Endothelial cell (in vitro differentiated cells): ENCODE measurements around the gene GUCY2F. TPM values are rescaled to one million over a fixed set of nuclear protein-coding genes. Genes with fewer than 3 reads are reported as not detected.

Experiments
- DNase-seq: peaks from one replicate; pipeline ENCODE4 v3.0.0; 2021; ENCODE audit warnings: low spot score
- H3K27ac Mint-ChIP-seq: one replicate; pipeline ENCODE4 v1.8.0; 2021; ENCODE audit warnings: mixed read lengths, inconsistent platforms; ENCODE audit not compliant: unreplicated experiment
- H3K27me3 Mint-ChIP-seq: one replicate; pipeline ENCODE4 v1.8.0; 2021; ENCODE audit warnings: mild to moderate bottlenecking, moderate library complexity, mixed read lengths, inconsistent platforms; ENCODE audit not compliant: unreplicated experiment
- H3K36me3 Mint-ChIP-seq: one replicate; pipeline ENCODE4 v1.8.0; 2021; ENCODE audit warnings: mild to moderate bottlenecking, low read depth, mixed read lengths, inconsistent platforms; ENCODE audit not compliant: unreplicated experiment
- H3K4me1 Mint-ChIP-seq: one replicate; pipeline ENCODE4 v1.8.0; 2021; ENCODE audit warnings: mild to moderate bottlenecking, mixed read lengths, inconsistent platforms; ENCODE audit not compliant: unreplicated experiment
- H3K4me3 Mint-ChIP-seq: one replicate; pipeline ENCODE4 v1.8.0; 2021; ENCODE audit warnings: mild to moderate bottlenecking, mixed read lengths, inconsistent platforms; ENCODE audit not compliant: unreplicated experiment
- H3K9me3 Mint-ChIP-seq: one replicate; pipeline ENCODE4 v1.8.0; 2021; ENCODE audit warnings: mixed read lengths, inconsistent platforms; ENCODE audit not compliant: unreplicated experiment
- CTCF ChIP-seq: fragments of 200-600 bp; sonication (generic); IDR thresholded peaks from one replicate; pipeline ENCODE4 v1.5.0; 2021; ENCODE audit warnings: antibody characterized with exemption; ENCODE audit not compliant: unreplicated experiment
- total RNA-seq: library from RNA; stranded (reverse); fragmentation: NEBNext Ultra II Directional; extraction: Animal tissue kit (Norgen Biotek cat#: 25700); gene quantifications from one replicate; pipeline ENCODE4 v1.2.1, GENCODE V29; 2021; ENCODE audit not compliant: unreplicated experiment

GUCY2F gene
- total RNA-seq, 1 donor from 2014 or later = not detected

- no peak overlapping the region for H3K27ac Mint-ChIP-seq
- H3K4me3 Mint-ChIP-seq = no peak overlapping the region
- H3K4me1 Mint-ChIP-seq = no peaks in the 10 kb centered on the region
- H3K36me3 Mint-ChIP-seq = no peaks in the 10 kb centered on the region
- no peak for DNase-seq
- no peak for TF ChIP-seq CTCF
- H3K9me3 Mint-ChIP-seq = no peaks in the 10 kb centered on the region
- H3K27me3 Mint-ChIP-seq = no peaks in the 10 kb centered on the region
Observed at GRCh38 chrX:109360301-109360700, 121.6 kb downstream of the GUCY2F start.

GRCh38 chrX:109357706-109358105 lies 124.2 kb downstream of the GUCY2F start:
- no peak overlapping the region for H3K4me3 Mint-ChIP-seq
- H3K27me3 Mint-ChIP-seq = no peaks in the 10 kb centered on the region
- H3K4me1 Mint-ChIP-seq = no peaks in the 10 kb centered on the region
- no peaks in the 10 kb centered on the region for H3K9me3 Mint-ChIP-seq
- H3K27ac Mint-ChIP-seq = no peak overlapping the region
- no peak for DNase-seq
- no peaks in the 10 kb centered on the region for H3K36me3 Mint-ChIP-seq
- no peak for TF ChIP-seq CTCF

DNA sequence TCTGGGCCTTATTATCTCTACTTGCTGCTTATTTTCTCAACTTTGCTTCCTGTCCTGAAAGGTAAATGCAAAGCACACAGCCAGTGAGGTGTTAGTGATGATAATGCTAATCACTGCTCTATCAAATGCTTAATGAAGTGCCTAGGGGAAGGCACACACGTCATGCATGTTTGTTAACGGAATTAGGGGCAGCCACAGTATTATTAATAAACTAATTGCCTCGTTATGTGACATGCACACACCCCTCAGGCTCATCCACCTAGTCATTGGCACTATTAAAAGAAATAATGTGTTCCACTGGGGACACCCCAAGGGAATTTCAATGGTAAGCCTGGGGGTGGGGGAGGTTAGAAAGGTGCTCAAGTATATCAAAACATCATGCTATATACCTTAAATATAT lies 125.2 kb downstream of the GUCY2F start:
- DNase-seq = no peak
- no peak overlapping the region for H3K4me3 Mint-ChIP-seq
- H3K4me1 Mint-ChIP-seq = peaks cover 2% of the 10 kb centered on the region
- H3K27me3 Mint-ChIP-seq = no peaks in the 10 kb centered on the region
- no peaks in the 10 kb centered on the region for H3K9me3 Mint-ChIP-seq
- no peak for TF ChIP-seq CTCF
- H3K36me3 Mint-ChIP-seq = no peaks in the 10 kb centered on the region
- H3K27ac Mint-ChIP-seq = no peak overlapping the region

GRCh38 chrX:109352066-109352588 lies 129.8 kb downstream of the GUCY2F start:
- Mint-ChIP-seq H3K27me3 (no peaks in the 10 kb centered on the region), H3K9me3 (no peaks in the 10 kb centered on the region), H3K4me3 (no peak overlapping the region), H3K36me3 (no peaks in the 10 kb centered on the region), H3K27ac (no peak overlapping the region), H3K4me1 (peaks cover 5% of the 10 kb centered on the region)
- TF ChIP-seq CTCF = no peak
- DNase-seq = no peak

- DNase-seq = no peak
- Mint-ChIP-seq H3K27ac (no peak overlapping the region), H3K4me3 (no peak overlapping the region), H3K9me3 (no peaks in the 10 kb centered on the region), H3K36me3 (no peaks in the 10 kb centered on the region), H3K4me1 (peaks cover 5% of the 10 kb centered on the region), H3K27me3 (no peaks in the 10 kb centered on the region)
- no peak for TF ChIP-seq CTCF
Observed at GRCh38 chrX:109351557-109351956, 130.3 kb downstream of the GUCY2F start.
